Psoas muscle (tissue), 8 donors: ENCODE results near the gene ASAP3. TPM values are rescaled to one million over a fixed set of nuclear protein-coding genes. Genes with fewer than 3 reads are reported as not detected.
A peak's percentile ranks its signal among the peaks of the same experiment; 100 is the strongest.

Experiments
- ATAC-seq, 4 donors: fragments of 200-7000 bp; cut with Tn5 transposase; one replicate each; pipeline ENCODE4 v1.9.1; 2020; ENCODE audit warnings: moderate library complexity in 3 of 4, mild to moderate bottlenecking in 2 of 4
- DNase-seq, 2 donors: peaks; one replicate each; pipeline ENCODE4 v3.0.0-alpha.2; 2020
- H3K27ac ChIP-seq: fragments of 200-600 bp; one replicate; pipeline ENCODE4 v1.8.0; 2022
- H3K27me3 ChIP-seq, 3 donors: fragments of 200-600 bp in 1 of 3; one replicate each; pipeline versions ENCODE4 v1.6.1 to v1.8.0; 2013 to 2022; ENCODE audit warnings: low read length in 2 of 3, mild to moderate bottlenecking in 2 of 3, moderate library complexity in 1 of 3; ENCODE audit not compliant: insufficient read depth in 3 of 3
- H3K36me3 ChIP-seq, 2 donors: fragments of 200-600 bp in 1 of 2; one replicate each; pipeline versions ENCODE4 v1.6.1 to v1.8.0; 2013 to 2022; ENCODE audit warnings: low read depth in 1 of 2, mild to moderate bottlenecking in 1 of 2, moderate library complexity in 1 of 2; ENCODE audit not compliant: insufficient read depth in 1 of 2
- H3K4me1 ChIP-seq: fragments of 200-600 bp; one replicate; pipeline ENCODE4 v1.8.0; 2022
- H3K4me3 ChIP-seq: fragments of 200-600 bp; one replicate; pipeline ENCODE4 v1.8.0; 2022; ENCODE audit warnings: mild to moderate bottlenecking
- H3K9me3 ChIP-seq: fragments of 200-600 bp; one replicate; pipeline ENCODE4 v1.8.0; 2022
- CTCF ChIP-seq: fragments of 200-600 bp; IDR thresholded peaks from one replicate; pipeline ENCODE4 v1.8.0; 2022; ENCODE audit warnings: antibody characterized with exemption
- WGBS, 3 donors: extraction: QIAGEN DNeasy Blood & Tissue Kit; methylation state at CpG; one replicate each; pipeline versions ENCODE4 v1.1.6 to v1.1.7; 2013; 5-methylcytosine and 5-hydroxymethylcytosine counted together
- intact Hi-C, 2 donors: fragments of 100-400 bp; cut with DNase I; formaldehyde crosslinking; loops; one replicate each; pipeline versions ENCODE4 v1.11.0 to v1.14.2; 2022
- long read RNA-seq, 2 donors: library from polyadenylated mRNA; unstranded; transcript quantifications; one replicate each; pipeline ENCODE4 v2.0.0, GENCODE V29; 2021
- polyA plus RNA-seq, 3 donors: library from polyadenylated mRNA; stranded (reverse); fragments of 200-250 nt; gene quantifications; one replicate each; pipeline ENCODE4 v1.2.3, GENCODE V29; 2013
- total RNA-seq, 4 donors: library from RNA; stranded (reverse); fragmentation: NEBNext Ultra II Directional in 2 of 4; extraction: Animal tissue kit (Norgen Biotek cat#: 25700) in 2 of 4; gene quantifications; one replicate each; pipeline versions ENCODE4 v1.2.1 to v1.2.4, GENCODE V29; 2021 to 2023
- donor health status: healthy with polysubstance abuse.
- donor health status: DM: no; HTN: no; CAD: no; lungs with moderate emphysema.
- donor health status: Bipolar disorder and iron deficiency.
- donor health status: healthy.
- donor health status: DM: yes; HTN: yes; CAD: no.
- donor health status: DM: no; HTN: no; CAD: no.
- donor health status: DM: no; HTN: no; CAD: no.
- donor health status: DM: yes; HTN: yes; CAD: no.

ASAP3 gene
- total RNA-seq: 10 to 100 TPM; 37.9 to 68.0 (median 52.1) TPM
- polyA plus RNA-seq: 10 to 100 TPM; 13.3 to 45.8 (median 33.6) TPM
- long read RNA-seq, donor 1, full-length matches to known transcripts: 32 of 69 reads
- long read RNA-seq, donor 1, partial matches to known transcripts: 30 of 69 reads
- long read RNA-seq, donor 1, other reads (novel, unspliced or antisense): 7 of 69 reads
- long read RNA-seq, donor 2, full-length matches to known transcripts: 104 of 194 reads
- long read RNA-seq, donor 2, partial matches to known transcripts: 57 of 194 reads
- long read RNA-seq, donor 2, other reads (novel, unspliced or antisense): 33 of 194 reads

GRCh38 chr1:23483321-23484252 lies at the start of gene ASAP3:
ASAP3 (minus strand) TSS chr1:23484179; CDS start chr1:23484133, 46 bp downstream.
- H3K27me3 ChIP-seq: no peaks in the 10 kb centered on the region
- peak within 1 kb of the TSS; percentile 87 for H3K27ac ChIP-seq
- ATAC-seq (peak in 3 of 4 donors; percentile 1 to 4 (median 2)), DNase-seq (peak; percentile 62 to 79)
- H3K4me1 ChIP-seq: peaks cover 46% of the 10 kb centered on the region
- intact Hi-C loops: loop anchor here in 1 of 2 donors (10.0 kb wide), 1 partner anchor 139 kb away; the partner anchor contains the start of gene HNRNPR
- no peaks in the 10 kb centered on the region for H3K9me3 ChIP-seq
- peak; percentile 38 for TF ChIP-seq CTCF
- H3K4me3 ChIP-seq: peak within 1 kb of the TSS; percentile 76
- H3K36me3 ChIP-seq: no peaks in the 10 kb centered on the region
- 1% methylated on average over 57 to 84 of the region's 84 CpGs for WGBS, 3 donors

GRCh38 chr1:23533246-23534023 lies 49.5 kb upstream of the ASAP3 start:
- Histone ChIP-seq H3K36me3 (no peaks in the 10 kb centered on the region), H3K4me1 (peaks cover 24% of the 10 kb centered on the region), H3K27me3 (no peaks in the 10 kb centered on the region), H3K4me3 (no peak overlapping the region), H3K27ac (no peak overlapping the region), H3K9me3 (no peaks in the 10 kb centered on the region)
- 90 to 92% (median 92%) methylated on average over 6 of the region's 6 CpGs for WGBS, 3 donors
- DNase-seq (no peak), ATAC-seq (no peak)
- intact Hi-C loops: loop anchor here in 1 of 2 donors (5.0 kb wide), 1 partner anchor 106 kb away; no protein-coding TSS in a partner anchor
- no peak for TF ChIP-seq CTCF

- ATAC-seq: peak in 1 of 4 donors; percentile 35
- H3K27ac ChIP-seq: peak overlapping the region; percentile 57
- no peaks in the 10 kb centered on the region for H3K9me3 ChIP-seq
- no peak for DNase-seq
- WGBS, 3 donors: 26 to 34% (median 30%) methylated on average over 5 of the region's 5 CpGs
- H3K36me3 ChIP-seq: no peaks in the 10 kb centered on the region
- H3K4me3 ChIP-seq: peak overlapping the region; percentile 71
- H3K27me3 ChIP-seq: no peaks in the 10 kb centered on the region
- no peak for TF ChIP-seq CTCF
- intact Hi-C loops: loop anchor here in 1 of 2 donors (5.0 kb wide), 1 partner anchor 104 kb away; no protein-coding TSS in a partner anchor
- H3K4me1 ChIP-seq: peaks cover 34% of the 10 kb centered on the region
Measured at GRCh38 chr1:23531562-23532094, 47.6 kb upstream of the ASAP3 start.
